GM21390 (cell line): ENCODE data around the gene TTC17.
"Not testable (repeated sequence)": the region's sequence is repeated elsewhere in the genome, so short reads cannot be mapped to it uniquely, and the experiment has no call there.

Experiments used
- ATAC-seq: cut with Tn5 transposase; IDR thresholded peaks from one replicate; pipeline ENCODE4 v1.9.1; 2021; ENCODE audit not compliant: unreplicated experiment

Gene TTC17

DNA sequence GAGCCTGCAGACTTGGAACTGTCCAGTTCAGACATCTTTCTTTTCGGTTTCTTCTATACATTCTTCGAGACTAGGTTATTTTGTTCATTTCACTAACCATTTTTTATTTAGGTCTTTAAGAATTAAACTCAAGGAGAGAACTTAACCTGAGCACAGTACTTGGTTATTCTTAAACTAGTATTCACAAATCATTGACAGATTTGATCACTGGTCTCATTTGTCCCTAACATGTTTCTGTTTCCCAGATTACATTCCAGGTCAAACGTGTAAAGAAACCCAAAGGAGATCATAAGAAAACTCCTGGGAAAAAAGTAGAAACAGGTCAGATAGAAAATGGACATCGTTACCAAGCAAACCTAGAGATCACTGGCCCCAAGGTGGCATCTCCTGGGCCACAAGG lies 85.1 kb downstream of the TTC17 start:
- no peak for ATAC-seq

DNA sequence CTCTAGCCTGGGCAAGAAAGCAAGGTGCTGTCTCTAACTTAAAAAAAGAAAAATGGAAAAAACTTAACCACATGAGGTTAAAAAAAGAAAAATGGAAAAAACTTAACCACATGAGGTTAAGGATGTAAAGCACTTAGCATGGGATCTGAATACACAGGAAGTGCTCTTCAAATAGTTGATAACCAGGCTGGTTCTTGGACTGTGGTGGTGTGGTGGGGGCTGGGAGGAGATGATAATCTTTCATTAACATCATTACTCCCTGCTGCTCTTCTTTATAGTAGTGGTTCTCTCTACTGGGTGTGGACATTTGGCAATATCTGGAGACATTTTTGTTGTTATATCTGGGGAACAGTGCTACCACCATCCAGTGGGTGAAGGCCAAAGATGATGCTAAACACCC lies 88.4 kb downstream of the TTC17 start:
- no peak for ATAC-seq

DNA sequence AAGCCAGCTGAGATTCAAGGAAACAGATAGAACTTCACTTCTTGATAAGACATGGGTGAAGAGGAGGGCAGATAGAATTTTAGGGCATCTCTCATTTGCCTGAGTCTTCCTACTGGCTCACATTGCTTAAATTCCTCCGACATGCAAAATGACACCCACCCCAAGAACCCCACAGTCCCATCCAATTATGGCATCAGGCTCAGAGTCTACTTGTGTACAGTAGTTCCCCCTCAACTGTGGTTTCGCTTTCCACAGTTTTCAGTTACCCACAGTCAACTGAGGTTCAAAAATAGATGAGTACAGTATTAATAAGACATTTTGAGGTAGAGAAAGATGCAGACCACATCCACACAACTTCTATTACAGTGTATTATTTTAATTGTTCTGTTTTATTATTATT lies 99.8 kb downstream of the TTC17 start:
- ATAC-seq, result no peak

GRCh38 chr11:43459246-43459645 lies 100.5 kb downstream of the TTC17 start:
- ATAC-seq, result no peak

DNA sequence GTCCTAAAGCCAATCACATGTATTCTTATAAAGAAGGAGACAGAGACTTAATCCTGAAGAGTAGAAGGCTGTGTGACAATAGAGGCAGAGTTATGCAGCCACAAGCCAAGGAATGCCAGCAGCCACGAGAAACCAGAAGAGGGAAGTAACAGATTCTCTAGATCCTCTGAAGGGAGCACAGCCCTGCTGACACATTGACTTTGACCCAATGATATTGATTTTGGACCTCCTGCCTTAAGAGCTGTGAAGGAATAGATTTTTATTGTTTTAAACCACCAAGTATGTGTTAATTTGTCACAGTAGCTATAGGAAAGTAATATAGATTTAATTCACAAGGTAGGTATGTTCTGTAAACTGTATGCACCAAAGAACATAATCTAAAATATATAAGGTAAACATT lies 103.6 kb downstream of the TTC17 start:
- no peak for ATAC-seq

- ATAC-seq, result no peak
Observed at GRCh38 chr11:43467958-43468357, 109.2 kb downstream of the TTC17 start.

- ATAC-seq, result not testable (repeated sequence)
Observed at GRCh38 chr11:43477491-43477890, 118.8 kb downstream of the TTC17 start.

DNA sequence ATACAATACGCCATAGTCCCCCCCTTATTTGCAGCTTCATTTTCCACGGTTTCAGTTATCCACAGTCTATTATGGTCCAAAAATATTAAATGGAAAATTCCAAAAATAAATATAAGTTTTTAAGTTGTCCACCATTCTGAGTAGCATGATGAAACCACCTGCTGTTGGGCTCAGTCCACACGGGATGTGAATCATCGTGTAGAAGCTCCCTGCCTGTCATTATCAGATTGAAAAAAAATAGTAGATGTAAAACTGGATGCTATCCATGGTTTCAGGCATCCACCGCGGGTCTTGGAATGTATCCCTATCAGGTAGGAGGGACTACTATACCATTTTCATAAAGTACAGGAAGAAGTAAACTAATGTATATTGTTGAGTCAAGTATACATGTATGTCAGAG lies 127.4 kb downstream of the TTC17 start:
- ATAC-seq, result no peak

DNA sequence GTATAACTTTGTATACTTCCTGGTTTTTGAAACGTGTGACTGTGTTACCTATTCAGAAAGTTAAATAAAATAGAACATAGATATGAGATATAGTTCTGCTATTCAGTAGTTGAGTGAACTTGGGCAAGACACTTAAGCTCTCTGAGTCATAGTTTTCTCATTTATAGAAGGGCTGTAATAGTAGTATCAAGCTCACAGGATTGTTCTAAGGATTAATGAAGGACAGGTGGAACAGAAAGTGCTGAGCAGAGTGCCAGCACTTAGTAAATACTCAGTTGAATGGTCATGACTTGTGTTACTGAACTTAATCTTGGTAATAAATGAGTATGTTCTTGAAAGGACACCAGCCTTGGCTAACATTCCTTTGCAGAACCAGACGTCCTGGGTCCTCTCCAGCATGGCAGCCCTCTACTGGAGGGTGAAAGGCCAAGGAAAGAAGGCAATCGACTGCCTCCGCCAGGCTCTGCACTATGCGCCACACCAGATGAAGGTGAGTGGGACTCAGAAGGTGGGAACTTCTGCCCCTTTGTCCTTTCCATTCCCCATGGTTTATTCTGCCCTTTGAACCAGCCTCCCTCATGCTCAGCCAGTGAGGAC lies 131.2 kb downstream of the TTC17 start:
- no peak for ATAC-seq

GRCh38 chr11:43492701-43493100 lies 134.0 kb downstream of the TTC17 start:
- no peak for ATAC-seq

- ATAC-seq, result no peak
Observed at GRCh38 chr11:43493431-43493830, 134.7 kb downstream of the TTC17 start.

- no peak for ATAC-seq
Observed at GRCh38 chr11:43497144-43497543, 138.4 kb downstream of the TTC17 start.

DNA sequence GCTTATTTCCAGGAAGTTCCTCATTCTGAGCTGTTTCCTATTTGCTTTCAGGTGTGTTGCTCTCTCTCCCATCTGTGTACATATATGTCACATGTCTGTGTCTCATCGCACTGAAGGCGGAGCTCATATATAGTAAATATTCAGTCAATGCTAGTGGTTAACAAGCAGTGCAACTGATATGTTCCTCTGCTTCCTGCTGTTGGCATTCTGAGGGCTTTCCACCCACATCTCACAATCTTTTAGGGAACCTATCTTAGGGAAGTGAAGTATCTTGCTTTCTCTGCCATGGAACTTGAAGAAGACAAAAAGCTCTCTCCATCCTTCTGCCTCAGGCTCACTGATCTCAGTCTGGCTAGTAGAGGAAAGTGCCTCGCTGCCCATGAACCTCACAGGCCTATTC lies 139.8 kb downstream of the TTC17 start:
- ATAC-seq, result no peak

DNA sequence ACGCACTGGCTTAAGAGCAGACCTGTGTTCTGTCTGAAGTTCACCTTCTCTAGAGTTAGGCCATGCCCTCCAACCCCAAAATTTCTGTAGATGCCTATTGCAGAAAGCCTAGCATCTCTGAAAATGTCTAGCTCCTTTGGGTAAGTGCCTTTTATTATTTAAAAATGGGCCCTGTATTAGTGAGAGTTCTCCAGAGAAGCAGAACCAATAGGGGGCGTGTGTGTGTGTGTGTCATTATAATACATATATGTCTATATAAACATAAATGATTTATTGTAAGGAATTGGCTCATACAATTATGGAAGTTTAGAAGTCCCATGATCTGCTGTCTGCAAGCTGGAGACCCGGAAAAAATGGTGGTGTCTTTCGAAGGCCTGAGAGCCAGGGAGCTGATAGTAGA lies 144.7 kb downstream of the TTC17 start:
- ATAC-seq, result no peak

- no peak for ATAC-seq
Observed at GRCh38 chr11:43504316-43504950, 145.7 kb downstream of the TTC17 start.

GRCh38 chr11:43505171-43505570 lies 146.5 kb downstream of the TTC17 start:
- ATAC-seq, result no peak

- ATAC-seq, result no peak
Observed at GRCh38 chr11:43507171-43507570, 148.5 kb downstream of the TTC17 start.

GRCh38 chr11:43508511-43508918 lies 149.8 kb downstream of the TTC17 start:
- no peak for ATAC-seq

DNA sequence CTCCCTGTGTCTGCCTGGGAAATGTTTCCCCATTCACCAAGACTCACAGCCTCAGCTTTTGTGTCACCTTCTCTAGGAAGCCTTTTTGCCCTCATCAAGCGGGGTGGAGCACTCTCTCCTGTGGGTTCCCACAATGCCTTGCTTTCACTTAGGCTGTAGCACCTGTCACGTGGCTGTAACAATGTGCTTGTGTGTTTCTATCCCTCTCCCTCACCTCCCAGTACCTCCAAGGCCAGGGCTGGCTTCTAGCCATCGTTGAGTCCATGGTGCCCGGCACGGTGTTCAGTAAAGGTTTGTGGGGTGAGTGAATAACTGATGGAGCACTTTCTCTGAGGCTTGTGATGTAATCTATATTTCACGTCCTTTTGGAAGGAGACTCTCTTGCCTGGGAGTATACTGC lies 153.2 kb downstream of the TTC17 start:
- ATAC-seq, result no peak

- no peak for ATAC-seq
Observed at GRCh38 chr11:43515090-43515489, 156.4 kb downstream of the TTC17 start.

- no peak for ATAC-seq
Observed at GRCh38 chr11:43516316-43516850, 157.7 kb downstream of the TTC17 start.

DNA sequence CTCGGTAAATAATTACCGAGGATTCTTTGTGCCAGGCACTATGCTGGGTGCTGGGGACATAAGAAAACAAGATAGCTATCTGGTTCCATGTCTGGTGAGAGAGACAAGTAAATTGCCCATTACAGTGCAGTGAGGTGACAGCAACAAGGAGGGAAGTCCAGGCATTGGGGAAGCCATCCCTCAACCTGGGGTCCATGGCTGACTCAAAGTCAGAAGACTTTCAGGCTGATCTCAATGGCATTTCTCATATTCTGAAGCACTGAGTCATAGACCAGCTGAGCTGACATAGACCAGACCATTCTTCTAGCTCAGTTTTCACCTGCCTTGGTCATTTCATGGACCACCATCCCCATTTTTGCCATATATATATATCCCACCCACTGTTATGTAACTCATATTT lies 158.8 kb downstream of the TTC17 start:
- ATAC-seq, result no peak
